ENCODE measurements around the gene PPP2R5C.

GRCh38 chr14:101761032-101761880 lies at the start of gene PPP2R5C:
- TF ChIP-seq CTCF (IDR thresholded peaks at IDR 0.05) = peak in 1 of 3 donors; percentile 13
- TF ChIP-seq POLR2AphosphoS5 (IDR thresholded peaks at IDR 0.05) = peak; percentile 45 to 75 (median 74)
